ENCODE results near the gene CCDC167.
"Not testable (repeated sequence)": the region's sequence is repeated elsewhere in the genome, so short reads cannot be mapped to it uniquely, and the experiment has no call there.

CCDC167 gene

DNA sequence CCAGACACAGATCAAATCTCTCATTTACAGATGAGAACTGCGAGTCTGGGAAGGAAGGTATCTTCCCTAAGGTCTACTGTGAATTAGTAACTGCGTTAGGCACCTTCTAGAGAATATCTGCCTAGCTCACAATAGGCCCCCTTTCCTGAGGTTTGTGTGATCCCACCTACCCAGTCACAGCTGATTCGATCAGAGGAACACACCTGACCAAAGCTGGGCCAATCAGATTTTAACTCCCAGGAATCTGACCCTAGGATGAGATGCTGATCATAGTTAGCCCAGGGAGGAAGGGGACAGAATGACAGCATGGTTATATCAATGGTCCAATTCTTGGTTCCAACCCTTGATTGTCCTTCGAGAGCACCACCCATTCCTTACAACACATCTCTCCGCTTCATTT, 7.4 kb upstream of the CCDC167 start:
- no peak for DNase-seq

DNA sequence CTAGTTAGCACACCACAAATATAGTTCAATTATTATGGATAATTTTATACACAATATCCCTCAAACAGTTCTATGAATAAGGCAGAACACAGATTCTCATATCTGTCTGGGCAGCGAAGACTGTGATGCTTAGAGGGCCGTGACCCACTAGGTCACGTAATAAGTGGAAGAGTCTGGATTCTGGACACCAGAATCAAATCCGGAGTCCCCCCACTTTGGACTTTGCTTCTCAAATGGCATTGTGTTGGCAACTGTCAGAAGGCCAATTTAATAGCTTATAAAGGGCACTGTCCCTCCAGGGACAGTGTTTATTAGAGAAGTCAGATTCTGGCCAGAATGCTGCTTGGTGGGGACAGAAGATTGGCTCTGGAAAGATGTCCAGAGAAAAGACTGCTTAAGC, 6.8 kb upstream of the CCDC167 start:
- DNase-seq = no peak

- no peak for DNase-seq
These were observed 4.3 kb upstream of the CCDC167 start for GRCh38 chr6:37504024-37504423.

- no peak for DNase-seq
These were observed 3.7 kb upstream of the CCDC167 start for GRCh38 chr6:37503309-37503965.

DNA sequence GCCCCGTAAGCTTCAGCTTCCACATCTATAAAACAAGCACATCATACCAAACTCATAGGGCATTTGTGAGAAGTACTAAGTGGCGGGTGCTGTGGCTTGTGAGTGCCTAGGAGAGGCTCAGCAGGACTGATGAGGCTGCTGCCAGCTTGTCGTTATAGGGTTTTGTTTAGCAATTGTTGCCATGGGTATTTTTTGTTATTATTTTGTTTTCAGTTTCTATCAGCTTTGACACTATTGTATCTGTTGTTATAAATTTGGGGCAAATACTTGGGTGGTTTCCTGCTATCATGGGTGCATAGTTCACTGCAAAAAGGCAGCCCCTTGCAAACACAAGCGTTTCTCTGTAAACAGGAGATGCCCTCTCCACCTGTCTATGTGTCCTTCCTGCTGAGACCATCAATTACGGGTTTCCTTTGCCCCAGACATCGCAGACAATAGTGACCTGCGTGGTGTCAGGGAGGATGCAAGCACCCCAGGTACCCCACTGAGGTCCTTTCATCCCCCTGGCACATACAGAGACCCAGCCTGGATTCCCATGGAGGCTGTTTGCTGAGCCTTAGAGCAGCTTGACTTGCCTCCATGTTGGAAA, 3.1 kb upstream of the CCDC167 start:
- DNase-seq = no peak

DNA sequence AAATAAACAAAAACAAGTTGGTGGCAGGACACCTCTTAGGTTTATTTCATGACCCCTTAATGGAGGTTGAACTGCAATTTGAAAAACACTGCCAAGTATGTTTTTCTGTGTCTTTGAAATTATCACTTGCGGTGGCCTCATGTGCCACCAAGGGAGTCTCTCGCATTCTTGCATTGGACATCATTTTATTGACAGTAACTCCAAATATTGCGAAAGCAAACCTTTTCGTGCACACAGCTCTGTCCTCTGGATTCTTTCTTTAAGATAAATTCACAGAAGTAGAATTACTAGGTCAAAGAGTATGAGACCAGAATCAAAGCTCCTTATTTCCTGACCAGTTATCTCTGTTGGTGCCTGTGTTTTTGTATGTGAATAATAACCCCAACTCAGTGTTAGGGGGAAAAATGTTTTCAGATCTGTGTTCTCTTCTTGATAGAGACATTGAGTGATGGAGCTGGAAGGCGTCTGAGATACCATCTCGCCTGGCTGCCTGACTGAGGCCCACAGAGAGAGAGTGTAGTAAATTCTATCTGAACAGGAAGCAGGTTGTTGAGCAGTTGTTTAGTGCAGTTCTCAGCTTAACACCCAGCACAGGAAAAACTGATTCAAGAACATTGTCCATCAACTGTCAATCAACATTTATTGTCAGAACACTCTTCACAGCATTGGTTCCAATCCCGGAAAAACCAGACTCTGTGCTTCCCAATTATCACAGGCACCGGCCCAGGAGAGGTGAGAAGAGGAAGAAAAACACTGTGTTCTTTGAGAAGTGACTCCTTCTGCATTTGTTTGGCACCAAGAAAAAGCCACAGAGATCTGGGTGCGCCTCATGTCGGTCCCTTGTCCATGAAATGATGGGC, 2.2 kb upstream of the CCDC167 start:
- DNase-seq = no peak

DNA sequence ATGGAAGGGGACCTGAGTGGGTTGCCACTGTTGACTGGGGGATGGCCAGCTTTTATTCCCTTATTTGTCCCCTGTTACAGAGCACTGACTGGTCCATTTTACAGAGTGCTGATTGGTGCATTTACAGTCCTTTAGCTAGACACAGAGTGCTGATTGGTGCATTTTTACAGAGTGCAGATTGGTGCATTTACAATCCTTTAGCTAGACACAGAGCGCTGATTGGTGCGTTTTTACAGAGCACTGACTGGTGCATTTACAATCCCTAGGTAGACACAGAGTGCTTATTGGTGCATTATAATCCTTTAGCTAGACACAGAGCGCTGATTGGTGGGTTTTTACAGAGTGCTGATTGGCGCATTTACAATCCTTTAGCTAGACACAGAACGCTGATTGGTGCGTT, 1.2 kb upstream of the CCDC167 start:
- DNase-seq = not testable (repeated sequence)

DNA sequence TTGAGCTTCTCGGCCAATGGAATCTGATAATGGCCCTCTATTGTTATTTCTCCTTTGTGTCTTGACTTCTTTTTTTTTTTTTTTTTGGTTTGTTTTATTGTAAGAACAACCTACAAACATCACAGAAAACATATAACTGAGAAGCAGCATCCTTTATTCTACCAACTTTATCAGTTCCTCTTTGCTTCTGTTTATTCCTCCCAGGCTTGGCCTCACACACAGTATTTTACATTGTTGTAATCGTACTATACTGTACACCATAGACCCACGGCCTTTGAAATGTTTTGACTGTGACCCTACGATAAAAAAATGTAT, 558 bp upstream of the CCDC167 start:
- DNase-seq = no peak

DNA sequence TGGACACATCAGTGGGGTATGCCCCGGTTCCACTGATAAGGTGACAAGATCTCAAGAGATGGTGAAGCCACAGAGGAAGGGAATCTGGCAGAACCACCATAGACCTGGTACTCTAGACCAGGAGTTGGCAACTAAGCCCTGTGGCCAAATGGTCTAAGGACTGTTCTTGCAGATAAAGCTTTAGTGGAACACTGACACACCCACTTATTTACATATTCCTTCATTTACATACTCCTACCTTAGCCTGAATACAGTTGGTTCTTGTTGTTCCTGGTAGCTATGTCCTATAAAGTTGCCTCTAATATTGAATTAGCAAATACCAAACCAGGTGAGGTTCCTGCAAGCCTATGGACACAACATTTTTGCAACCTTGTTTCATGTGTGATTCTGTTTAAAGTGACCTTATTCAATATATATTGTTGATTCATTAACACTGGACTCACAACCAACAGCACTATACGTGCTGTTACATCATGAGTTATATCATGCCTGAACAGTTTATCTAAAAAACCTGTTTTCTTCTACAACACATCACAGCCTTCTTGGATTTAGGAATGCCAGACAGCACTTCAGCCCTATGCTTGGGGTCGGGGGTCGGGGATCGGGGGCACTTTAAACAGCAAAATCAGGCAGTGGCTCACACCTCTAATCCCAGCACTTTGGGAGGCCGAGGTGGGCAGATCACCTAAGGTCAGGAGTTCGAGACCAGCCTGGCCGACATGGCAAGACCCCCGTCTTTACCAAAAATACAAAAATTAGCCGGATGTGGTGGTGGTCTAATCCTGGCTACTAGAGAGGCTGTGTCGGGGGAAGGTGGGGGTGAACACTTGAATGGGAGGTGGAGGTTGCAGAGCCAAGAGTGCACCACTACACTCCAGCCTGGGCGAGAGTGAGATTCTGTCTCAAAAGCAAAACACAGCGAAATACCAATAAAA, 2.5 kb downstream of the CCDC167 start:
- DNase-seq = no peak

GRCh38 chr6:37495244-37495934, 4.3 kb downstream of the CCDC167 start:
- no peak for DNase-seq

- DNase-seq = no peak
These were observed 6.1 kb downstream of the CCDC167 start for GRCh38 chr6:37493661-37493995.

DNA sequence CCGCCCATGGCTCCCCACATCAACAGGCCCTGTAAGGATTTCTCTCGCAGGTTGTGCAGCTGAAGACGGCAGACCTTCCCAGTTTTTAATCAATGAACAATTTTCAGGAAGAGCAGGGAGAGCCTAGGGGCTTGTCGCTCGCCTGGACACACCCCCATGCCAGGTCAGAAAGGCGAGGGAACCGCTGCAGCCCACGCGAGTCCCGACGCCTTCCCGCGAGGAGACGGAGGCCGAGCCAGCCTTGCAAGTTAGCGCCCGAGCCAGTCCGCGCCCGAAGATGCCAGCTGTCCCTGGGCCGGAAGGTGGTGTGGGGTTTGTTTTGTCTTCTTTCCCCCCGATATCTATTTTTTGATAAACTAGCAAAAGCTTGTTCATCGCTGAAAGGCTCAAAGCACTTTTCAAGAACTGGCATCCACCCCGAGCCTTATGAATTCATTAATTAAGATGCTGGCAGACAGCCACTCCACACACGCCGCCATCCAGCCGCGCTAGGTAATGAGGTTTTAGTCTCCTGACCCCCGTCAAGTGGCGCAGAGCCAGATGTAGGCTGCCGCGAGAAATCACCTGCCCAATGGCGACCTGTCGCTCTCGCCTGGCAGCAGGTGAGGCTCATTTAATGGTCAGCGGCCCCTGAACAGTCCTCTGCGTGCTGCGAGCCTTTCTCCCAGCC, 6.6 kb downstream of the CCDC167 start:
- no peak for DNase-seq

DNA sequence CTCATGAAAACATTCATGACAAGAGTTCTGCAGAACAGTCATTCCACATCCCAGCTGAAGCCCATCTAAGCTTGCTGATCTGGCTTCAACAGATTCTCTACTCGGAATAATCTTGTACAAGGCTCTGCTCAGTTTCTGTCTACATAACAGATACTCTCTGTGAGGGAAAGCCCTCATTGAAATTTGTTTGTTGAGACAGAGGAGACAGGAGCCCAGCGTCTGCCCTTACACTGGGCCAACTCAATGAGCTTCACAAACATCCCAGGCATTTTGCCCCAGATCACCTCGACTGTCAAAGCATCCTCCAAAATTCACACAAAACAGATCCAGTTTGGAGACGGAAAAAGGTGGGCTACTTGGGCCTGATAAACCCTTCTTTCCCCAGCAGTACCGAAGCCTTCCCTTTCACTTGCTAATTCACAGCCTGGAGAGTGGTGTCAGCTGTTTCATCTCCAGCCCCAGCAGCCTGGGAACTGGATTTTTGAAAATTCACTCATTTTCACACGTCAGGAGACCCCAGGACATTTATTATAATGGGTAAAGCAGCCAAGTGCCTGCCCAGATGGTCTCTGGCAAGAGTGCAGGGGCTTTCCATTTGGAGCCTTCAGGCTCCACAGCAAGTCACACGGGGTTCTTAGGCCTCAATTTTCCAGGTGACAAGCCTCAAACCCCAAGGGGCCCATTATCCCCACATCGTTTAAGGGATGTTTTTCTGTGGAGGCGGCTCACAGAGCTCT, 7.3 kb downstream of the CCDC167 start:
- no peak for DNase-seq

DNA sequence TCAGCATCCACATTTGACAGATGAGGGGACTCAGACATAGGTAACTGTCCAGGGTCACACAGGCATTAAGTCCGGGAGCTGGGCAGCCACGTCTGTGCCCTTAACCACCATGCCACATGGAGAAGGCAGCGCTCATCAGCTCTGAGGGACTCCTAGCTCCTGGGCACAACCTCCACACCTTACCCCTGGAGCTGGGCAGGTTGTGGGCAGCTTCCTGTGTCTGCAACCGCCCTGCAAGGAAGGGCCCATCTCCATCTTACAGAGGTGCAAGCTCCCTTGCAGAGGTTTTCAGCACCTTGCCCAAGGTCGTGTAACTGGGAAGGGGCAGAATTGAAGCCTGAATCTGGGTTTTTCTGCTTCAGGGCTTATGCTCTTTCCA, 7.9 kb downstream of the CCDC167 start:
- no peak for DNase-seq

DNA sequence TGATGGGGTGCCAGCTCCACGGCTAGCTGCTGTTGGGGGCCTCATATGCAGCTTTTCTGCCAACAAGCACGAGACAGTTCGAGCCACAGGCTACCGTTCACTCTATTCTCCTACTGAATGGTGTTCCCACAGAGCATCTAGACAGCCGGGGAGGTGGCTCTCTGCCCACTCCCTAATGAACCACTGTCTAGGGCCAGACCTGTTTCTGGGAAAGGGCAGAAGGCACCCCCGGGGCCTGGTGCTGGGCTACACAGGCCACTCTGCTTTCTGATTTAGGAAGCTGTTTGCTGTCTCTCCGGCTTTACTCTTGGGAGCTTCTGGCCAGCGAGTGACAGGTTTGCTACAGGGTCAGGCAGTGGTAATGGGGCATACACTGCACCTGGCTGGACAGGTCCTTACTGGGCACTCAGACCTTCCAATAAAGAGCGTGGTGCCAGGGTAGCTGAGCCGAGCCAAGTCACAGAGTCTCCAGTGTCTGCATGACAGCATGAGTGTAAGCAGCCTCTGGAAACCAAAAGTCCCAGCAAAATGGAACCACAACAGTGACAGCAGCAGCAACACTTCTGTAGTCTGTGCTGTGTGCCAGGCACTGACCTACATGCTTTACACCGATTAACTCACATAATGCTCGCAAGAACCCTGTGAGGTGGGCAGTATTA, 8.4 kb downstream of the CCDC167 start:
- no peak for DNase-seq

- no peak for DNase-seq
These were observed 9.0 kb downstream of the CCDC167 start for GRCh38 chr6:37490536-37491170.

GRCh38 chr6:37489697-37490336, 9.9 kb downstream of the CCDC167 start:
- no peak for DNase-seq

DNA sequence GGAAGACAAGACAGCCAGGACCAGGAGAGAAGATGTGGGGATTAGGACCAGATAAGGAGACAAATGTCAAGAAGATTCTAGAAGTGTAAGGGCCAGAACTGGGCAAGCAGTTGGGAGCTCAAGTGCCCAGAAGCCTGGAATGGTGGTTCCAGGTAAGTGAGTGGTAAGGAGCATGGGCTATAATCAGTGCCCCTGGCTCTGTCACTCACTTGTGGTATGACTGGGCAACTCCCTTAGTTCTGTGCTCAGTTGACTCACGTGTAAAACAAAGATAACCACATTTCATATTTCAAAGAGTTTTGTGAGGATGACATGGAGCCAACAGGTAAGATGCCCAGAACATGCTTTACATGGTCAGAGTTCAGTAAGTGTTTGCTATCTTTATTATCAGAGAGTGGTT, 11.2 kb downstream of the CCDC167 start:
- DNase-seq = no peak

- DNase-seq = no peak
These were observed 11.9 kb downstream of the CCDC167 start for GRCh38 chr6:37487591-37488380.

Measured in NK-92 treated with Interleukin-12 subunit alpha and Interleukin-12 subunit beta, amount 100 ng/mL, for 24 hours (cell line).